Measurements from ENCODE around the gene SLC16A9.
"Not testable (repeated sequence)": the region's sequence is repeated elsewhere in the genome, so short reads cannot be mapped to it uniquely, and the experiment has no call there.

SLC16A9 gene

GRCh38 chr10:59674215-59674836 is 35.3 kb downstream of the SLC16A9 start:
- no peak for DNase-seq (ENCODE audit: low read depth in 2 of 2)

GRCh38 chr10:59672150-59672875 is 37.3 kb downstream of the SLC16A9 start:
- DNase-seq (ENCODE audit: low read depth in 2 of 2): no peak

GRCh38 chr10:59670269-59670668 is 39.4 kb downstream of the SLC16A9 start:
- DNase-seq (ENCODE audit: low read depth in 2 of 2): no peak

DNA sequence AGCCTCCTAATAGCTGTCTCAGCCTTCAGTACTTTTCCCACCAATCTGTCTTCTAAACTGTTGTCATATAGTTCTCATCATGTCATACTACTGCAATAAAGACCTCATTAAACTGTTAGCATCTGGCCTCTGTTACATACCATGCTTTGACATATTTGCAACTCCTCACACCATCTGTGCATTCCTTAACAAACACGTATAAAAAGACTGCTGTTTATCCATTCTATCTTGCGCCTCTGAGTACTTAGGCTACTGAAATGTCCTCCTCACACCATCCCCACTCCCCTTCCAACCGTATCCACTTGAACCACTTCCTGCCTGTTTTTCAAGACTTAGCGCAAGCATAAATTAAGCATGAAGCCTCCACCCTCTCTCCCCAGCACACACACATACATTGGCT is 41.6 kb downstream of the SLC16A9 start:
- no peak for DNase-seq (ENCODE audit: low read depth in 2 of 2)

- no peak for DNase-seq (ENCODE audit: low read depth in 2 of 2)
These were observed 43.3 kb downstream of the SLC16A9 start for GRCh38 chr10:59666310-59666709.

DNA sequence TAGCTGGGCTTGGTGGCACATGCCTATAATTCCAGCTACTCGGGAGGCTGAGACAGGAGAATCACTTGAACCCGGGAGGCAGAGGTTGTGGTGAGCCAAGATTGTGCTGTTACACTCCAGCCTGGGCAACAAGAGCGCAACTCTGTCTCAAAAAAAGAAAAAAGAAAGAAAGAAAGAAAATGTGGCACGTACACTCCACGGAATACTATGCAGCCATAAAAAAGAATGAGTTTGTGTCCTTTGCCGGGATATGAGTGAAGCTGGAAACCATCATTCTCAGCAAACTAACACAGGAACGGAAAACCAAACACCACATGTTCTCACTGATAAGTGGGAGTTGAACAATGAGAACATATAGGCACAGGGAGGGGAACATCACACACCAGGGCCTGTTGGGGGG is 46.4 kb downstream of the SLC16A9 start:
- not testable (repeated sequence) for DNase-seq (ENCODE audit: low read depth in 2 of 2)

GRCh38 chr10:59657724-59658123 is 51.9 kb downstream of the SLC16A9 start:
- no peak for DNase-seq (ENCODE audit: low read depth in 2 of 2)

DNA sequence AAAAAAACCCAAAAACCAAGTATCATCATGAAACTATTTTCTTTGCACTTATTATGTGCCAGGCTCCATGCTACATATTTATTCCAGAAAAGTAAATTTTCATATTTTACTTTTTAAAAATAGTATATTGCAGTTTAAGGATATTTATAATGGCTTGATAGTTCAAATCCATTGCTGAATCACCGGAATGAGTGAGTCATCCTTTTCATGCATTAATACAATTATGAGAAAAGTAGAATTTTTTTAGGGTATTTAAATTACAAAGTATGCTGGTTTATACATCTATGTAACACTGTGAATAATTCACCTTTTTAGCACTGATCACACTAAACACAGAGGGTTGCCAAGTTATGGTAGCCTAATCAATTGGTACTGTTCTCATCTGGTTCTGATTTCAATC is 54.3 kb downstream of the SLC16A9 start:
- no peak for DNase-seq (ENCODE audit: low read depth in 2 of 2)

DNA sequence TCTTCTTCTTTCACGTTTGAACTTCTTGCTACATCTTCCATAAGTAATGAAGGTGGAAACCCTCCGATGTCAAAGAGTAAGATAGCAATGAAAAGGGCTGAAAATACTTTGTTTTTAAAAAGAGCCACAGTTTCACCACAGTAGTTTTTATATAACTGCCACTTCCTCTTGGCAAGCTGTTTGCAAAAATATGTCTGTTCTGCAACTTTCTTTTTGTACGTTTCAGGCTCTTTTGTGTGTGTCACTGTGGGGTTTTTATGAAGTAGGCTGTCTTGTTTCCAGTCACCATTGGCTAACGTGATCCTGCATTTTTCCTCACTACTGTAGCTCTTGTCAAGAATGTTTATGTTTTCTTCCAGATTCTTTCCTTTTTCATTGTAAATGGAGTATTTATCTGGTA is 55.6 kb downstream of the SLC16A9 start:
- no peak for DNase-seq (ENCODE audit: low read depth in 2 of 2)

- no peak for DNase-seq (ENCODE audit: low read depth in 2 of 2)
These were observed 57.7 kb downstream of the SLC16A9 start for GRCh38 chr10:59651902-59652301.

- DNase-seq (ENCODE audit: low read depth in 2 of 2): no peak
These were observed 59.9 kb downstream of the SLC16A9 start for GRCh38 chr10:59649606-59650346.

DNA sequence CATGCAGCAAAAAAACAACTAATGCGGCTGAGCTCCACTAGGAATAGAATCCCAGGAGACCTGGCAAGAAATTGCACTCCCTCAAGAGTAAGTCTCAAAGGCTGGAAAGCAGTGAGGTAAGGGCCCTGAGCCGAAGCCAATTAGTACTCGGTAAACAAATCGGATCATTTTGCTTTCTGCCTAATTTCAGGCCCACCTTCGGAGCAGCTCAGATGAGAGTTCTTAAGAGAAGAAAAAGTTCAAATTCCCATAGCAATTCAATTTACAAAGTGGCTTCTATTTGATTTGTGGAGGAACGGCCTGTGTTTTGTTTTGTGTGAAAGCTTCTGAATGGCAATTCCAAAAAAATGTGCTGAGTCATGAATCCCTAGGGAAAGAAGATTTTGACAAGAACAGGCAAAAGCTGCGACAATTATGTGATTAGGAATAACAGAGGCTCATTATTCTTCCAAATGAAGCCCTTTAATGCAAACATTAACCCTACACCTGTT is 60.9 kb downstream of the SLC16A9 start:
- no peak for DNase-seq (ENCODE audit: low read depth in 2 of 2)

GRCh38 chr10:59644841-59645240 is 64.8 kb downstream of the SLC16A9 start:
- DNase-seq (ENCODE audit: low read depth in 2 of 2): no peak

DNA sequence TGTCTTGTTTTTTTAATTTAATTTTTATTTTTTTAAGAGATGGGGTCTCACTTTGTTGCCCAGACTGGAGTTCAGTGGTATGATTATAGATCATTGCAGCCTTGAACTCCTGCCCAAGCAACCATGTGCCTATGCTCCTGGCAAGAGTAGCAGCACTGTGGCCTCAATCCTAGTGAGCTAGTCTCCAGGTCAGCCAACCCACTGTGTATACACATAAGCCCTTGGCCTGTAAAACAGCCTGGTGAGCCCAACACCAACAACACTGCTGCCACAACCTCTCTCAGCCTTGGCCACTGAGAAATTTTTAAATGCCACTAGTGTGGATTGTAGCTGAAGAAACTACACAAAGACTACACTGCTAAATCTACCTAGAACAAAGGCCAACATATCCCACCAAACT is 68.0 kb downstream of the SLC16A9 start:
- DNase-seq (ENCODE audit: low read depth in 2 of 2): not testable (repeated sequence)

GRCh38 chr10:59635502-59636290 is 74.0 kb downstream of the SLC16A9 start:
- no peak for DNase-seq (ENCODE audit: low read depth in 2 of 2)

DNA sequence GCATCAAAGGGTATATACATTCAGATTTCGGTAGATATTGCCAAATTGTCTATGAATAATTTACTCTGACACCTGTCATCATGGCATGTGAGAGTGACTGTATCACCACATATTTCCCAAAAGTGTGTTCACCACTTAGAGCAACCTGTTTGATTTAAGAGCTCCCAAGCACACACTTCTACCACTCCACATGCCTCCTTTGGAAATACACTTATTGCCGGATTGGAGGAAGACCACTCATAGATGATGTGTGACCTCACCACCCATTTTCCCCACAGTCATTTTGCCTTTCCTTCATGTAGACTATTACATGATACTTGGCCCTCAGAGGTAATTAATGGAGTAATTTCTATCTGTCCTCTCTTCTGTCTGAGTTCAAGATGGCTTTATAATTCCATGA is 75.5 kb downstream of the SLC16A9 start:
- DNase-seq (ENCODE audit: low read depth in 2 of 2): no peak

- no peak for DNase-seq (ENCODE audit: low read depth in 2 of 2)
These were observed 76.6 kb downstream of the SLC16A9 start for GRCh38 chr10:59633063-59633462.

DNA sequence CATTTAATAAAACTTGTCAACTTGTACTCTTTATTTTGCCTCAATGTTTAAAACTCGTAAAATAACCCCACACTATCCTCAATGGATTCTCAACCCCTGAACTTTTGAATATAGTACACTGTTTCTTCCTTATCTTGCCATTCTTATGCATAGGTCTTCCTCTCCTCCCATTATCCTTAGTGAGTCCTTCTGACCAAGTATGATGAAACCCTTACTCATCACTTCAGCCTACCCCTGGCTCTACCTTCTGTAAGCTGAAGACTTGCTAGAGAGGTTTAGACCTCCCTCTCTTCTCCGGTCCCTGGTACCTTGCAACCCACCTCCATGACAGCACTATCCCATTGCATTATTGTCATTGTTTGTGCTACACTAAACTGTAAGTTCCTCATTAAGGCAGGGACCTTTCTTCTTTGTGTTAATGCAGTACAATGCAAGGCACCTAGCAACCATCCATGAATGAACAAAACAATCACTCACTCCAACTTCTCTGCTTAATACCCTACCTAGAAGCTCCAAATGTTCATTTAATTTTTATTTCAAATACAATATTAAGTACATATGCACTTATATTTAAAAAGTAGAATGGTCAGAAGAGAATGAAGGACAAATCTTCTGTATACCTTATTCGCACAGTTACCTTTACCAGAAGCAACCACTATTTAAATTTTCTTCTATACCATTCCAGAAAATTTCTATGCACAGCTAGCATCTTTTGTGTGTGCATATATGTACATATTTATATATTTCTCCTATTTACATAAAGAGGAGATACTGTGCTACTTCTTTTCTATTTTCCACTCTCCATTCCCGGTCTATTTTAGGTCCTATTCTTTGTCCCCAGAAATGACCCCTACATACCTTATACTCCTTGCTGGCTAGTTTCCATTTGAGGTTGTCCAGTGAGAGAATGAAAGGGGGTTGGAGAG is 77.5 kb downstream of the SLC16A9 start:
- DNase-seq (ENCODE audit: low read depth in 2 of 2): no peak

- no peak for DNase-seq (ENCODE audit: low read depth in 2 of 2)
These were observed 78.4 kb downstream of the SLC16A9 start for GRCh38 chr10:59631237-59631636.

DNA sequence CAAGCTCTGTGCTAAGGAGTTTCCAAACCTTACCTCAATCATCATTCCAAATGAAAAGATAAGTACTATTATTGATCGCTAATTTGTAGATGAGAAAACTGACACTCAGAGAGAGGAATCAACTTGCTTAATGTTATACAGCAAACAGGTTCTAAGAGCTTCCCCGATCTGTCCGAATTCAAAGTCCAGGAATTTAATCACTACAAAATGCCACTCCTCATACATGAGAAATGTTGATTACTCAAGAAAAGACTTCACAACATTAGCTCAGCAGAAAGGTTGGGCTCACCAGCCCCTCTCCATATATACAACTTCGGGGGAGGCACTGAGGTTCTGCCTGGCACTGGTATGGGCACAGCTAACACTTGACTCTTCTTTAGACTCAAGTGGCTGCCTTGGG is 80.7 kb downstream of the SLC16A9 start:
- no peak for DNase-seq (ENCODE audit: low read depth in 2 of 2)

DNA sequence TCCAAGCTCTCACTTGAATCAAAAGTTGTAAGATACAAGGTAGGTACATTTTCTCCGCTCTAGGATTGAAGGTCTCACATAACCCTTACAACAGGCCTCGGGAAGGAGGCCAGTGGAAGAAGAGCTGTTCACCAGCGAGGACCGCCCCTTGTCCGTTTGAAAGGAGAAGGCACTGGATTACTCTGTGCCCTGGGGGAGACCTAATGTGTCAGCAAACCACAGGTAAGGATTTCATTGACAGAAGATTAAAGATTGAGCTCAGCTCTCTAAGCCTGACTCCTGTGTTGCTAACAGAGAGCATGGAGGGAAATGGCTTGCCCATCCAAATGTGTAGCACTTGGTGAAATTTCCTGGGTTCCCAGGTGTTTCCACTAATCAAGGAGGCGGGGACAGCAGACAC is 81.2 kb downstream of the SLC16A9 start:
- no peak for DNase-seq (ENCODE audit: low read depth in 2 of 2)

All from activated CD8-positive, alpha-beta memory T cell treated with anti-CD3 and anti-CD28 coated beads for 4 hours (primary cell).